Loucy (cell line): ENCODE results near the gene SIRT1.

ENCODE experiments used
- H2AFZ ChIP-seq: fragments of 200-600 bp; sonication (generic); 2 replicates; pipeline ENCODE4 v1.6.0; 2016; ENCODE audit warnings: antibody characterized with exemption, mild to moderate bottlenecking, low read length, moderate library complexity
- H3F3A ChIP-seq: fragments of 200-600 bp; 2 replicates; pipeline ENCODE4 v1.6.0; 2016; ENCODE audit warnings: antibody characterized with exemption, low read depth, mild to moderate bottlenecking
- H3K27me3 ChIP-seq: fragments of 200-600 bp; sonication (generic); 2 replicates; pipeline ENCODE4 v1.6.1; 2014; ENCODE audit warnings: low read length, mild to moderate bottlenecking; ENCODE audit not compliant: insufficient read depth, poor library complexity, severe bottlenecking
- H3K36me3 ChIP-seq: fragments of 200-600 bp; sonication (generic); 2 replicates; pipeline ENCODE4 v1.6.1; 2016; ENCODE audit warnings: low read length; ENCODE audit not compliant: insufficient read depth
- H3K4me1 ChIP-seq: fragments of 200-600 bp; sonication (generic); 2 replicates; pipeline ENCODE4 v1.5.1; 2014; ENCODE audit warnings: low read length, mild to moderate bottlenecking; ENCODE audit not compliant: insufficient read depth, poor library complexity, severe bottlenecking
- H3K4me2 ChIP-seq: fragments of 200-600 bp; sonication (generic); 2 replicates; pipeline ENCODE4 v1.6.0; 2014; ENCODE audit warnings: antibody characterized with exemption, low read length, low read depth, mild to moderate bottlenecking; ENCODE audit not compliant: poor library complexity, severe bottlenecking
- H3K4me3 ChIP-seq: fragments of 200-600 bp; sonication (generic); 2 replicates; pipeline ENCODE4 v1.5.1; 2014; ENCODE audit warnings: low read length, mild to moderate bottlenecking, mixed read lengths; ENCODE audit not compliant: poor library complexity, severe bottlenecking
- H3K79me2 ChIP-seq: fragments of 200-600 bp; sonication (generic); 2 replicates; pipeline ENCODE4 v1.6.1; 2014; ENCODE audit warnings: low read length; ENCODE audit not compliant: insufficient read depth
- H3K9ac ChIP-seq: fragments of 200-600 bp; sonication (generic); 2 replicates; pipeline ENCODE4 v1.6.0; 2014; ENCODE audit warnings: mild to moderate bottlenecking, low read depth, low read length, moderate library complexity; ENCODE audit not compliant: poor library complexity, severe bottlenecking
- H3K9me2 ChIP-seq: fragments of 200-600 bp; sonication (generic); replicated peaks from 2 replicates; pipeline ENCODE4 v1.6.1; 2016; ENCODE audit warnings: low read depth, low read length, mixed read lengths
- H3K9me3 ChIP-seq: fragments of 200-600 bp; sonication (generic); 2 replicates; pipeline ENCODE4 v1.6.1; 2014; ENCODE audit warnings: mild to moderate bottlenecking, antibody characterized with exemption, low read length, low read depth; ENCODE audit not compliant: insufficient read depth
- H4K20me1 ChIP-seq: fragments of 200-600 bp; sonication (generic); 2 replicates; pipeline ENCODE4 v1.6.0; 2014; ENCODE audit warnings: antibody characterized with exemption, low read length, mild to moderate bottlenecking; ENCODE audit not compliant: insufficient read depth, poor library complexity, severe bottlenecking
- CTCF ChIP-seq: fragments of 200-600 bp; sonication (generic); conservative IDR thresholded peaks from 2 replicates; pipeline ENCODE4 v1.5.1; 2014; ENCODE audit warnings: mild to moderate bottlenecking, antibody characterized with exemption, low read length
- EZH2phosphoT487 ChIP-seq: fragments of 200-600 bp; IDR thresholded peaks from 2 replicates; pipeline ENCODE4 v1.6.1; 2018; ENCODE audit warnings: antibody characterized with exemption, mild to moderate bottlenecking, moderate library complexity, borderline replicate concordance

The SIRT1 gene

GRCh38 chr10:67852761-67853160, 31.7 kb upstream of the SIRT1 start:
- Histone ChIP-seq H3K9me2 (no peaks in the 10 kb centered on the region), H3K79me2 (peaks cover 5% of the 10 kb centered on the region; the same call in 1 of the 2 replicates), H3K27me3 (no peaks in the 10 kb centered on the region), H3F3A (no peaks in the 10 kb centered on the region), H3K4me3 (no peak overlapping the region), H3K9me3 (no peaks in the 10 kb centered on the region), H4K20me1 (no peaks in the 10 kb centered on the region), H3K9ac (no peak overlapping the region), H3K36me3 (no peaks in the 10 kb centered on the region), H3K4me1 (peaks cover 4% of the 10 kb centered on the region), H3K4me2 (no peak overlapping the region), H2AFZ (no peak overlapping the region)
- TF ChIP-seq CTCF (no peak), EZH2phosphoT487 (no peak)

- H3K9ac ChIP-seq = no peak overlapping the region
- H3K9me2 ChIP-seq = no peaks in the 10 kb centered on the region
- no peaks in the 10 kb centered on the region for H3F3A ChIP-seq
- H3K9me3 ChIP-seq = no peaks in the 10 kb centered on the region
- no peaks in the 10 kb centered on the region for H3K27me3 ChIP-seq
- H3K36me3 ChIP-seq = no peaks in the 10 kb centered on the region
- H4K20me1 ChIP-seq = no peaks in the 10 kb centered on the region
- H3K4me2 ChIP-seq = no peak overlapping the region
- H3K79me2 ChIP-seq = peaks cover 5% of the 10 kb centered on the region; the same call in 1 of the 2 replicates
- H3K4me1 ChIP-seq = peaks cover 4% of the 10 kb centered on the region
- H2AFZ ChIP-seq = no peak overlapping the region
- TF ChIP-seq EZH2phosphoT487 (no peak), CTCF (no peak)
- H3K4me3 ChIP-seq = no peak overlapping the region
Observed at GRCh38 chr10:67853512-67853911, 30.9 kb upstream of the SIRT1 start.

GRCh38 chr10:67858971-67859370, 25.5 kb upstream of the SIRT1 start:
- H3K27me3 ChIP-seq = no peaks in the 10 kb centered on the region
- no peak overlapping the region for H3K9ac ChIP-seq
- no peak for TF ChIP-seq CTCF
- no peak for TF ChIP-seq EZH2phosphoT487
- no peaks in the 10 kb centered on the region for H3K9me2 ChIP-seq
- H3K79me2 ChIP-seq = no peaks in the 10 kb centered on the region
- no peaks in the 10 kb centered on the region for H3F3A ChIP-seq
- no peaks in the 10 kb centered on the region for H3K9me3 ChIP-seq
- no peak overlapping the region for H3K4me2 ChIP-seq
- no peaks in the 10 kb centered on the region for H3K36me3 ChIP-seq
- H3K4me1 ChIP-seq = no peaks in the 10 kb centered on the region
- H3K4me3 ChIP-seq = no peak overlapping the region
- no peak overlapping the region for H2AFZ ChIP-seq
- H4K20me1 ChIP-seq = no peaks in the 10 kb centered on the region
